Limb (tissue), 2 donors: Measurements from ENCODE around the gene CACTIN.
A peak's percentile ranks its signal among the peaks of the same experiment; 100 is the strongest.
"Not testable (repeated sequence)": the region's sequence is repeated elsewhere in the genome, so short reads cannot be mapped to it uniquely, and the experiment has no call there.

Source experiments
- DNase-seq, 2 donors: peaks; one replicate each; pipeline ENCODE4 v3.0.0-alpha.2; 2016; ENCODE audit errors: extremely low spot score in 2 of 2

Gene CACTIN

GRCh38 chr19:3663838-3664237 is 37.2 kb upstream of the CACTIN start:
- DNase-seq: no peak

- no peak for DNase-seq
Measured at GRCh38 chr19:3661284-3662238, 35.0 kb upstream of the CACTIN start.

DNA sequence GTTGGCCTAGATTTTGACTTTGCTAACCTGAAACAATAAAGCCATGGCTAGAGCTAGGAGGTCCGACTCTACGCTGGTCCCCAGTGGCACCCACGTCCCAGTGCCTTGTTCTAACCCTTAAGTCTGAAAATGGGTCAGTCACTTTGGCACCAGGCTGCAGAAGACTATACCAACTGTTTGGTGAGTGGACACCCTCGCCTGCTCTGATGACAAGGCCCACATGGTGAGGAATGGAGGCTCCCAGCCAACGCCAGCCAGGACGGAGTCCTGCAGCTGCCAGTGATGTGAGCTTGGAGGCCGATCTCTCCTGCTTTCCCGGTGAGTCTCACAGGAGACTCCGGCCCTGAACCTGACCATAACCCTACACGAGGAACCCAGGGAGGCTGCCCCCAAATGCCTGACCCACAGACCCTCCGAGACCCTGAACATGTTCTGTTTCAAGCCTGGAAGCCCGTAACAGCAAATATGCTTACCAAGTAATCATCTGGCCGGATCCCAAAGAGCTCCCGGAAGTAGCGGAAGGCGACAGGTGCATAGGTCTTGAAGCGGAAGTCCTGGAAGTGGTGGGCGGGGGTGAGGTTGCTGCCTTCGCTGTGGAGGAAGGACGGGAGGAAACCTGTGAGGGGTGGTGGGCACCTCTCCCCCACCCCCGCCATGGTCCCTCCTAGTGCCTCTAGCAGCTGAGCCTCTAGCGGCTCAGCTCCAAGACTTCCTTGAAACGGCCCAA is 34.1 kb upstream of the CACTIN start:
- no peak for DNase-seq

GRCh38 chr19:3659746-3660112 is 33.1 kb upstream of the CACTIN start:
- no peak for DNase-seq

DNA sequence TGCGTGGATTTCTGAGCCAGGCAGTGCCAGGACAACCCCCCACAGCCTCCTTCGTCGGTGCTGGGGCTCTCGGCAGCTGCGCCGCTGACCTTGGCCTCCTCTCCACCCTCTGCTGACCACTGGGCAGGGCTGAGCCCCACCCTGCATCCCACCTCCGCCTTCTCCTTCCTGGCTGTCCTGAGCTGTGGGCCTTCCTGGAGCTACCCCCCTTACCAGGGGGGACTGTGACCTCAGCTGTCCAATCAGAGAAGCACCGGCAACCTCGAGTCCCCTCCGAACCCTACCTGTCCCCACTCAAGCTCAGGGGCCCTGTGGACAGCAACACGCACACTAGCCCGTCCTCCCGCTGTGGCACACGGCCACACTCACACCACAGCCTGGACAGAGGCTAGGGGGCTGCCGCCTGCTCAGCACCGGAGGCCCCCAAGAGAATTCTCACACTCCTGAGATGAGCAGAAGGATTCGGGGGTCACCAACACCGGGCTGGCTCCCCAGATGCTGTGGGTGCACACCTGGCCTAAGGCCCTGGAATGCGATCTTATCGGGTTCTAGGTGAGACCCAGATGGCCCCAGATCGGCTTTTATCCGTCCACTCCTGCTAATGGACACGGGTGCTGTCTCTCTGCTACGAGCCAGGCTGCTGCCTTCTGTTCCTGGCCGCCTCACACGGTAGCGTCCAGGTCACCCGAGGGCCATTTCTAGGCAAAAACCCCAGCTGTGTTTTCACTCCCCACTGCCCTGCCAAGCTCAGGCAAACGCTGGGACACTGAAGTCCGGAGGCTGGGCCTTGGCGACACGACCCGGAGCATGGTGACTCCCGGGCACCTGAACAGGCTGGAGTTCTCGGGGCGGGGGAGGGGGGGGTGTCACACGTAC is 32.5 kb upstream of the CACTIN start:
- no peak for DNase-seq

- DNase-seq: no peak
Measured at GRCh38 chr19:3658004-3658869, 31.6 kb upstream of the CACTIN start.

- no peak for DNase-seq
Measured at GRCh38 chr19:3657395-3657769, 30.8 kb upstream of the CACTIN start.

DNA sequence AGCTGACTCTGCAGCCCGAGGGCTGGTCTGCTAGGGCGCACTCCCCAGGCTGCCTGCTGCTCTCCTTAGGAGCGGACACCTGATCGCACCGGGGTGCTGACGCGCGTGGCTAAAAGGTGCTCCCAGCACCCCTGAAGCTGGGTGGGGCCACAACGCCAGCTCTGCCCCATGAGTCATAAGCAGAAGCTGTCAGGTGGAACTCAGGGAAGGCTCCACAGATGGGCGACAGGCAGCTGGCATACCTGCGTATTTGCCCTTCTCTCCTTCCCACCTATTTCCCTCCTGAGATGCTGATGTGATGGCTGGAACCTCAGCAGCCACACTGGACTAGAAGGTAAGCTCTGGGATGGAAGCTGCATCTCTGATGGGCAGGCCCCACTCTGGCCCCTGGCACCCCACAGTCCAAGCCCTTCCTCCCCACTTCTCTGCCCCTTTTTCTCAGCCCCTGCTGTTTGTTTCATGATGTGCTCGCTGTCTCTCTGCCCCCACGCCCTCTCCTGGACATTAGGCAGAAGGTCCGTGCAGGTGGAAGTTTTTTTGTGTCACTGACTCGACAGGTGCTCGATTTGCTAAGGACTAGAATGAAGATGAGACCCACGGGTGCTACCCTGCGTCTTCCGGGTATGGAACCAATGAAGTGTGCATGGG is 30.3 kb upstream of the CACTIN start:
- no peak for DNase-seq

DNA sequence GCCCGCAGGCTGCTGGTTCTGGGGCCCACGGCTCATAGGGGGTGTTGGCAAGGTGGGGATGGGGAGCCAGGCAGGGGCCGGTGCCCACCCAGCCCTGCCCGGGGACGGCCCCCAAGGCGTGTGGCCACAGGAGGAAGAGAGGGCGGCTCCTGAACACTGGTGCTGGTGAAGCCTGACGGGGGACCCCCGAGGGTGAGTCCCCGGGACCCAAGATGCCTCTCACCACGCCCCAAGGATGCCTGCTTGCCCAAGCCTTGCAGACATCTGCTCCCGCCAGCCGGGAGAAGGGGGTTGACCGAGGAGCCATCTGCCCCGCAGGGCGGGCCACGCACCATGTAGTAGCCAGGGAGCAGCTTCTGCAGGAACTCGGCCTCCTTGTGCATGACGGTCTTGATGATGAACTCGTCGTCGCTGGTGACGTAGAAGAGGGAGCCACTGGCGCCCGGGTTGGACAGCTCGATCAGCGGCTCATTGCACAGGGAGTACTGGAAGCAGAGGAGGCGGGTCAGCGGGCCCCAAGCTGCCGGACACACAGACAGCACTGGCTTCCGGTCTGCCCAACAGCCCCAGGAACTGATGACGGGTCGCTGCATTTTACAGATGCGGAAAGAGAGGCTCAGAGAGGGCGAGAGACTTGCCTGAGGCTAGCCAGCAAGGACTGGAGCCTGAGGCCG is 29.6 kb upstream of the CACTIN start:
- DNase-seq: no peak

DNA sequence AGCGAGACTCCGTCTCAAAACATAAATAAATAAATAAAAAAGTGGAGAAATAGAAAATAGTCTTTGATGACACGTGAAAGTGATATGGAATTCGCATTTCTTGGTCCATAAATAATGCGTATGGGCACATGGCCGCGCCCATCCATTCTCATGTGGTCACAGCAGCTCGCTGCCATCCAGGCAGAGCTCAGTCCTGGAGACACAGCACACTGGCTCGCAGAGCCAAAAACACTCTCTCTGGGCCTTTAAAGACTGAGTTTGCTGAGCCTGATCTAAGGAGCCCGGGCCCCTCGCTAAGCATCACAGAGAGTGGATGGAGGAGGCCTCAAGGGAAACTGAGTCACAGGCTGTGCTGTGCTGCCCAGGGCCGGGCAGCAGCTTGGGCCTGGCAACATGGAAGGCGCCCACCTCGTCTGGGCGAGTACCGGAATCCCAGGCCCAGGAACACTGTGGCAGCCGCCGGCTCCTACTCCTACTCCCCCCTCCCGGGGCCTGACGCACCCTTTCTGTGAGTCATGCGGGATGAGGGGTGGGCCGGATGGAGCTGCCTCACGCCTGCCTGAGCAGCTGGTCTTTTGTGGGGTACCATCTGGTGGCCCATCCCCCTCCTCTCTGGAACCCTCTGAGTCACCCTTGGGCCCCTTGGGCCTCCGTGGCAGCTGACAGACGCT is 28.9 kb upstream of the CACTIN start:
- DNase-seq: peak; percentile 26 to 64

- DNase-seq: no peak
Measured at GRCh38 chr19:3653865-3654513, 27.4 kb upstream of the CACTIN start.

DNA sequence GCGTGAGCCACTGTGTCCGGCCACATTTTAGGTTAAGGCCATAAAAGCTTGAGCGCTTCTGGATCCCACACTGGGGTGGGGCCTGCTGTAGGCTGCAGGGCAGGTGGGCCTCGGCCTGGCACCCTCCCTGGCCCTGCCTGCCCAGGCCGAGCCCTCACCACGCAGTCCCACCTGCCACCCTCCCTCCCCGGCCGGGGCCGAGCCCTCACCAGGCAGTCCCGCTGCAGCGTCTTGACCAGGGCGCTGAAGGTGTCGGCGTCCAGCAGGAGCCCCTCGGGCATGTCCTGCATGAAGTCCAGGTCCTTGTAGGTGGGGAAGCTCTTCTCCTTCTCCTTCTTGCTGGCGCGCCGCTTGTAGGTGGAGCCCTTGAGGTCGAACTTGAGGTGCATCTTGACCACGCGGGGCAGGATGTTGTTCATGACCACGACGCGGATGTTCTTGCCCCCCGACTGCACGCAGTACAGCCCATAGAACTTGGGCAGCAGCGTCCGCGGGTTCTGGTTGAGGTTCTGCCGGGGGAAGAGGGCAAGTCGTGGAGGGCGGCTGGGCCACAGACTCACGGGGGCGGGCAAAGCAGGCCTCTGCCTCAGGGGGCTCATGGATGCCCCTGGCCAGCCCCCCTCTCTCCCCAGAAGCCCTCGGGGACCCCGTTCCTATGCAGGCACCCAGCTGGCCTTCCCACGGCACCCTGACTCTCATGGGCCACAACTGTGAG is 26.6 kb upstream of the CACTIN start:
- DNase-seq: no peak

- no peak for DNase-seq
Measured at GRCh38 chr19:3652422-3652821, 25.8 kb upstream of the CACTIN start.

DNA sequence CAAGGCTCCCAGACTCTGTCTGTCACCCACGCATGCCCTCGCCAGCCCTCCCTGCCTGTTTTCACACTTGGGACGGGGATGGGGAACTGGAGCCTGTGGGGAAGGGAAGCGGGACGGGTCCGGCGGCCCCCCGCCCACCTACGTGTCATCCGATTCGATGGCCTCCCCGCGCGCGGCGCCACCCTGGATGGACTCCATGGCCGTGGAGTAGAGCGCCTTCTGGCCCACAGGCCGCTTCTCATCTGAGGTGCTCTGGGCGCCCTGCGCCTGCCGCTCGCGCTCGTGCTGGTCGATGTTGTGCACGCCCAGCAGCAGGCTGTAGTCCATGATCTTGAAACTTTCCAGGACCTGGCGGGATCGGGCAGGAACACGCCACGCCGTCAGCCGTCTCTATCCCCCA is 25.1 kb upstream of the CACTIN start:
- no peak for DNase-seq

DNA sequence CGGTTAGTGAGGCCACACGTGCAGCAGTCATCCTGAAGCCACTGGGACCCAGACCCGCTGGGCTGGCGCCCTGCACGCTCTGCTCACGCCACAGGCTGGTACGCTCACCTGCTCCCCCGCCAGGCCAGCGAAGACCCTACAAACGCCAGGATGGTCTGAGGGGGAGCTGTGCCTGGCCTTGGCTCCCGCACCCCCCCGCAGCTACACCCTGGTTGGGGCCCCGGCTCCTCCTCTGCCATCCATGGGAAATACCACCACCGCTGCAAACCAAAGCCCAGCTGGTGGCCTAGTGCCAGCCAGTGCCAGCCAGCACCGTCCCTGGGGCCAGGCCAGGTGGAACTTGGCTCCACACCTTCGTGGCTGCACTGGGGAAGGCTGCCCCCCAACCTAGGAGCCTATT is 23.3 kb upstream of the CACTIN start:
- DNase-seq: no peak

GRCh38 chr19:3648037-3648905 is 21.7 kb upstream of the CACTIN start:
- no peak for DNase-seq

DNA sequence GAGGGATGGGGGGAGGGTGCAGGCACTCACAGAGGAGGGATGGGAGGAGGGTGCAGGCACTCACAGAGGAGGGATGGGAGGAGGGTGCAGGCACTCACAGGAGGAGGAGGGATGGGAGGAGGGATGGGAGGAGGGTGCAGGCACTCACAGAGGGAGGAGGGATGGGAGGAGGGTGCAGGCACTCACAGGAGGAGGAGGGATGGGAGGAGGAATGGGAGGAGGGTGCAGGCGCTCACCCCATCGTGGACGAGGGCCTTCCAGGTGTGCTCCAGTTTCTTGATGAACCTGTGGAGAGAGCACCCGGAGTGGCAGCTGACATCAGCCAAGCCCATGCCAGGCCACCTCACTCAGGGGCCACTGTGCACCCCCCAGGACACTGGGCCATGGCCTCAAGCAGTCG is 20.5 kb upstream of the CACTIN start:
- DNase-seq: not testable (repeated sequence)
